NK-92 (cell line): ENCODE measurements around the gene MFRP.

Source experiments
- DNase-seq: peaks from one replicate; lab custom pipeline; 2025; ENCODE audit not compliant: unreplicated experiment; lab: John Stamatoyannopoulos, UW

MFRP gene

GRCh38 chr11:119319136-119319699 is 27.3 kb downstream of the MFRP start:
- DNase-seq, result no peak

- DNase-seq, result no peak
Measured at GRCh38 chr11:119318240-119319135, 28.0 kb downstream of the MFRP start.

GRCh38 chr11:119317592-119318239 is 28.8 kb downstream of the MFRP start:
- DNase-seq, result no peak

GRCh38 chr11:119316729-119317591 is 29.5 kb downstream of the MFRP start, which contains the start of gene MCAM:
Gene MCAM, minus strand, starts transcription at chr11:119317130. Its CDS starts 29 bp downstream, at chr11:119317101.
- no peak for DNase-seq

GRCh38 chr11:119316016-119316728 is 30.3 kb downstream of the MFRP start:
- DNase-seq, result no peak

GRCh38 chr11:119315131-119316015 is 31.1 kb downstream of the MFRP start:
- DNase-seq, result no peak

GRCh38 chr11:119314726-119315125 is 31.8 kb downstream of the MFRP start:
- no peak for DNase-seq

GRCh38 chr11:119310682-119311052 is 35.8 kb downstream of the MFRP start:
- DNase-seq, result no peak

- no peak for DNase-seq
Measured at GRCh38 chr11:119309953-119310681, 36.4 kb downstream of the MFRP start.

- DNase-seq, result no peak
Measured at GRCh38 chr11:119309411-119309810, 37.1 kb downstream of the MFRP start.

- DNase-seq, result no peak
Measured at GRCh38 chr11:119307974-119308373, 38.5 kb downstream of the MFRP start.

- DNase-seq, result no peak
Measured at GRCh38 chr11:119307219-119307618, 39.3 kb downstream of the MFRP start.

GRCh38 chr11:119306373-119306890 is 40.1 kb downstream of the MFRP start:
- DNase-seq, result no peak

- DNase-seq, result no peak
Measured at GRCh38 chr11:119305556-119306372, 40.7 kb downstream of the MFRP start.

- no peak for DNase-seq
Measured at GRCh38 chr11:119303227-119303718, 43.2 kb downstream of the MFRP start.

GRCh38 chr11:119300198-119300964 is 46.1 kb downstream of the MFRP start:
- DNase-seq, result no peak

- DNase-seq, result no peak
Measured at GRCh38 chr11:119299416-119299815, 47.1 kb downstream of the MFRP start.
